Heart right ventricle (tissue), 16 donors: ENCODE measurements around the gene NPPB. TPM values are rescaled to one million over a fixed set of nuclear protein-coding genes. Genes with fewer than 3 reads are reported as not detected.

Experiments used
- ATAC-seq, 8 donors: fragments of 200-7000 bp; cut with Tn5 transposase; one replicate each; pipeline ENCODE4 v1.9.1; 2020; ENCODE audit warnings: mild to moderate bottlenecking in 8 of 8, moderate library complexity in 8 of 8, moderate number of reproducible peaks in 1 of 8
- DNase-seq, 2 donors: peaks; one replicate each; pipeline ENCODE4 v3.0.0-alpha.2; 2020
- H3K27ac ChIP-seq, 10 donors: fragments of 200-600 bp; sonication (generic) in 2 of 10; one replicate each; pipeline versions ENCODE4 v1.5.0 to v1.8.0; 2020 to 2022; ENCODE audit warnings: mild to moderate bottlenecking in 3 of 10
- H3K27me3 ChIP-seq, 7 donors: fragments of 200-600 bp; one replicate each; pipeline ENCODE4 v1.8.0; 2021 to 2022; ENCODE audit warnings: mild to moderate bottlenecking in 2 of 7
- H3K36me3 ChIP-seq, 9 donors: fragments of 200-600 bp; sonication (generic) in 1 of 9; one replicate each; pipeline versions ENCODE4 v1.5.0 to v1.8.0; 2020 to 2022; ENCODE audit warnings: mild to moderate bottlenecking in 2 of 9
- H3K4me1 ChIP-seq, 9 donors: fragments of 200-600 bp; sonication (generic) in 1 of 9; one replicate each; pipeline versions ENCODE4 v1.5.0 to v1.8.0; 2020 to 2022; ENCODE audit warnings: mild to moderate bottlenecking in 4 of 9
- H3K4me3 ChIP-seq, 10 donors: fragments of 200-600 bp; sonication (generic) in 2 of 10; one replicate each; pipeline versions ENCODE4 v1.5.0 to v1.8.0; 2020 to 2022; ENCODE audit warnings: mild to moderate bottlenecking in 7 of 10, moderate library complexity in 2 of 10
- H3K9me3 ChIP-seq, 11 donors: fragments of 200-600 bp in 10 of 11; sonication (generic) in 2 of 11; one replicate each; pipeline versions ENCODE4 v1.5.0 to v1.8.0; 2013 to 2022; ENCODE audit warnings: mild to moderate bottlenecking in 2 of 11, control low read depth in 1 of 11, moderate library complexity in 1 of 11
- CTCF ChIP-seq, 9 donors: fragments of 200-600 bp; sonication (generic) in 2 of 9; IDR thresholded peaks; one replicate each; pipeline versions ENCODE4 v1.5.0 to v1.8.0; 2021 to 2022; ENCODE audit warnings: antibody characterized with exemption in 9 of 9, mild to moderate bottlenecking in 5 of 9, moderate library complexity in 1 of 9
- WGBS, 2 donors: extraction: QIAGEN DNeasy Blood & Tissue Kit; methylation state at CpG; one replicate each; pipeline ENCODE4 v1.1.7; 2013; ENCODE audit warnings: inconsistent platforms in 1 of 2; 5-methylcytosine and 5-hydroxymethylcytosine counted together
- intact Hi-C, 10 donors: fragments of 100-400 bp; cut with DNase I; formaldehyde crosslinking; loops; one replicate each; pipeline versions ENCODE4 v1.11.1 to v1.14.2; 2022
- polyA plus RNA-seq, 2 donors: library from polyadenylated mRNA; stranded (reverse); fragments of 200-250 nt; gene quantifications; one replicate each; pipeline ENCODE4 v1.2.3, GENCODE V29; 2013
- total RNA-seq, 10 donors: library from RNA; stranded (reverse); fragmentation: NEBNext Ultra II Directional in 3 of 10; extraction: Animal tissue kit (Norgen Biotek cat#: 25700) in 3 of 10; gene quantifications; one replicate each; pipeline versions ENCODE4 v1.2.1 to v1.2.4, GENCODE V29; 2021 to 2023
- donor health status: Arrhythmogenic right ventricular cardiomyopathy.
- donor health status: ischemic (EF 13 %, LVEDD 7.1; RV severe dilation, severe dysfunction).
- donor health status: healthy with polysubstance abuse.
- donor health status: DM: no; HTN: yes; CAD: no.
- donor health status: DM: no; HTN: no; CAD: no.
- donor health status: ischemic (EF 25% LVEDD 6.9; RV normal size, moderate dysfunction).
- donor health status: ischemic (EF 25% LVEDD 5.7; RV mildly dilated, moderate dysfunction).
- donor health status: healthy.
- donor health status: DM: yes; HTN: yes; CAD: no.
- donor health status: Ischemic cardiomyopathy.
- donor health status: ischemic (EF 35%, LVEDD 5.7; RV mildly dilated, moderate dysfunction).
- donor health status: nonischemic (EF 11% LVEDD 7.7; RV severe dilation, severe dysfunction).
- donor health status: DM: yes; HTN: yes; CAD: no.
- donor health status: PGD.
- donor health status: ischemic (EF 29% LVEDD 5.4; RV normal size, mild dysfunction).
- donor health status: nonischemic (EF 23%, LVEDD 6.1; RV moderate dilation, normal function).

The NPPB gene
- total and polyA plus RNA-seq, 12 donors = 1.1 to 15,996 (median 291) TPM

- Histone ChIP-seq H3K36me3 (no peaks in the 10 kb centered on the region), H3K27me3 (no peaks in the 10 kb centered on the region), H3K4me1 (peaks cover 29 to 71% (median 54%) of the 10 kb centered on the region in 9 donors), H3K9me3 (no peaks in the 10 kb centered on the region), H3K4me3 (no peak overlapping the region), H3K27ac (no peak overlapping the region)
- no peak for TF ChIP-seq CTCF (IDR thresholded peaks at IDR 0.05)
- DNase-seq = no peak
- ATAC-seq = no peak
- intact Hi-C loops = no loop called here
- WGBS, 2 donors = 67 to 69% methylated on average over 6 of the region's 6 CpGs
Observed at GRCh38 chr1:11877074-11877473, 18.3 kb upstream of the NPPB start.

- H3K4me1 ChIP-seq = peaks cover 20 to 51% (median 37%) of the 10 kb centered on the region in 9 donors
- no peaks in the 10 kb centered on the region for H3K9me3 ChIP-seq
- peak overlapping the region; percentile 69 to 91 (median 86) for H3K27ac ChIP-seq
- DNase-seq = no peak
- no peak overlapping the region for H3K4me3 ChIP-seq
- ATAC-seq = no peak
- intact Hi-C loops = no loop called here
- no peaks in the 10 kb centered on the region for H3K36me3 ChIP-seq
- WGBS, 2 donors = 90 to 92% methylated on average over 10 of the region's 10 CpGs
- no peak for TF ChIP-seq CTCF (IDR thresholded peaks at IDR 0.05)
- no peaks in the 10 kb centered on the region for H3K27me3 ChIP-seq
Observed at GRCh38 chr1:11875094-11875493, 16.3 kb upstream of the NPPB start.

GRCh38 chr1:11874624-11875023, 15.9 kb upstream of the NPPB start:
- peak overlapping the region; percentile 69 to 91 (median 86) for H3K27ac ChIP-seq
- no peak overlapping the region for H3K4me3 ChIP-seq
- TF ChIP-seq CTCF (IDR thresholded peaks at IDR 0.05) = no peak
- no peaks in the 10 kb centered on the region for H3K36me3 ChIP-seq
- intact Hi-C loops = no loop called here
- peak in 1 of 2 donors; percentile 36 for DNase-seq
- peak; percentile 16 to 54 (median 43) for ATAC-seq
- H3K4me1 ChIP-seq = peaks cover 16 to 47% (median 32%) of the 10 kb centered on the region in 9 donors
- WGBS, 2 donors = 68% methylated on average over 6 of the region's 6 CpGs
- H3K27me3 ChIP-seq = no peaks in the 10 kb centered on the region
- H3K9me3 ChIP-seq = no peaks in the 10 kb centered on the region

GRCh38 chr1:11874258-11874562, 15.5 kb upstream of the NPPB start:
- Histone ChIP-seq H3K4me3 (no peak overlapping the region), H3K27me3 (no peaks in the 10 kb centered on the region), H3K4me1 (peaks cover 13 to 43% (median 28%) of the 10 kb centered on the region in 9 donors), H3K27ac (peak overlapping the region; percentile 69 to 91 (median 86)), H3K36me3 (no peaks in the 10 kb centered on the region), H3K9me3 (no peaks in the 10 kb centered on the region)
- intact Hi-C loops = no loop called here
- peak; percentile 92 to 98 (median 96) for ATAC-seq
- WGBS, 2 donors = 6 to 21% methylated on average over 10 of the region's 10 CpGs
- peak; percentile 90 to 91 for DNase-seq
- peak in 1 of 9 donors; percentile 7 for TF ChIP-seq CTCF (IDR thresholded peaks at IDR 0.05)
